ENCODE measurements around the gene ANKMY1.

Gene ANKMY1

DNA sequence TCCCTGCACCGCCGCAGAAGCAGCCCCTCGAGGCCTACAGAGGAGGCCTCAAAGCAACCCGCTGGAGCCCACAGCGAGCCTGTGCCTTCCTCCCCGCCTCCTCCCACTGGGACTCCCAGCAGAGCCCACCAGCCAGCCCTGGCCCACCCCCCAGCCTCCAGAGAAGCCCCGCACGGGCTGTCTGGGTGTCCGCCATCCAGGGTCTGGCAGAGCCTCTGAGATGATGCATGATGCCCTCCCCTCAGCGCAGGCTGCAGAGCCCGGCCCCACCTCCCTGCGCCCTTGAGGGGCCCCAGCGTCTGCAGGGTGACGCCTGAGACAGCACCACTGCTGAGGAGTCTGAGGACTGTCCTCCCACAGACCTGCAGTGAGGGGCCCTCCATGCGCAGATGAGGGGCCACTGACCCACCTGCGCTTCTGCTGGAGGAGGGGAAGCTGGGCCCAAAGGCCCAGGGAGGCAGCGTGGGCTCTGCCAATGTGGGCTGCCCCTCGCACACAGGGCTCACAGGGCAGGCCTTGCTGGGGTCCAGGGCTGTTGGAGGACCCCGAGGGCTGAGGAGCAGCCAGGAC, 91.1 kb downstream of the ANKMY1 start:
- H3K4me3 ChIP-seq (ENCODE audit: low read length), result no peak overlapping the region
- no peak for TF ChIP-seq CTCF (conservative IDR thresholded peaks at IDR 0.05; ENCODE audit: low read length)
- DNase-seq (ENCODE audit: low read depth), result no peak

DNA sequence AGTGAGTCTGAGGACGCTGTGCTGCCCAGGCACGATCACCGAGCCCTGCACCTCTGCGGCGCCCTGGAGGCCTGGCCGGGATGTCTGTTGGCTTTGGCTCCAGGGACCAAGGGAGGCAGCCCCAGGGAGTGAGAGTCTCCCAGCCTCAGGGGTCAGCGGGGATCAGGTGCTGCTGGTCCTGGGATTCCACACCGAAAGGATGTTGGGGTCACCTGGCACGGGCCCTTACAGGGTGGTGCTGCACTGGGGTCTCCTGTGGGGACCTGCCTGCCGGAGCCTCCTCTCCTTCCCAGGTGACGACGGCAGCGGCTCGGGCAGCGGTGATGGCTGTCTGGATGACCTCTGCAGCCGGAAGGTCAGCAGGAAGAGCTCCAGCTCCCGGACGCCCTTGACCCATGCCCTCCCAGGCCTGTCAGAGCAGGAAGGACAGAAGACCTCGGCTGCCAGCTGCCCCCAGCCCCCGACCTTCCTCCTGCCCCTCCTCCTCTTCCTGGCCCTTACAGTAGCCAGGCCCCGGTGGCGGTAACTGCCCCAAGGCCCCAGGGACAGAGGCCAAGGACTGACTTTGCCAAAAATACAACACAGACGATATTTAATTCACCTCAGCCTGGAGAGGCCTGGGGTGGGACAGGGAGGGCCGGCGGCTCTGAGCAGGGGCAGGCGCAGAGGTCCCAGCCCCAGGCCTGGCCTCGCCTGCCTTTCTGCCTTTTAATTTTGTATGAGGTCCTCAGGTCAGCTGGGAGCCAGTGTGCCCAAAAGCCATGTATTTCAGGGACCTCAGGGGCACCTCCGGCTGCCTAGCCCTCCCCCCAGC, 91.8 kb downstream of the ANKMY1 start:
- DNase-seq (ENCODE audit: low read depth), result no peak
- no peak overlapping the region for H3K4me3 ChIP-seq (ENCODE audit: low read length)
- TF ChIP-seq CTCF (conservative IDR thresholded peaks at IDR 0.05; ENCODE audit: low read length), result no peak

DNA sequence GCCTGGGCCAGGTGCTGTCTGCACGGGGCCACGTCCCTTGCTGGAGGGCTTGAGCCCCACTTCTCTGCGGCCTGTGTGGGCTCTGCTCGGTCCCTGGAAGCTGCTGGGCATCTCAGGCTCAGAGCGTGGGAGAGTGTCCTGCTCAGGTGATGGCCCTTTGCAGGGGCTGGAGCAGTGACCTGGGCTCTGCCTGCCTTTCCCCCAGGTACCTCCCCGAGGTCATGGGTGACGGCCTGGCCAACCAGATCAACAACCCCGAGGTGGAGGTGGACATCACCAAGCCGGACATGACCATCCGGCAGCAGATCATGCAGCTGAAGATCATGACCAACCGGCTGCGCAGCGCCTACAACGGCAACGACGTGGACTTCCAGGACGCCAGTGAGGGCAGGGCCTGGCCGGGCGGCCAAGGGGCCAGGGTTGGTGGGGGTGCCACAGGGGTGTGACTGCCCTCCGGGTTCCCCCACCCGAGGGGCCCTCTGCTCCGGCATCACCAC, 92.5 kb downstream of the ANKMY1 start:
- no peak for DNase-seq (ENCODE audit: low read depth)
- no peak for TF ChIP-seq CTCF (conservative IDR thresholded peaks at IDR 0.05; ENCODE audit: low read length)
- no peak overlapping the region for H3K4me3 ChIP-seq (ENCODE audit: low read length)

GRCh38 chr2:240464514-240465241, 93.1 kb downstream of the ANKMY1 start:
- no peak for DNase-seq (ENCODE audit: low read depth)
- TF ChIP-seq CTCF (conservative IDR thresholded peaks at IDR 0.05; ENCODE audit: low read length), result no peak

DNA sequence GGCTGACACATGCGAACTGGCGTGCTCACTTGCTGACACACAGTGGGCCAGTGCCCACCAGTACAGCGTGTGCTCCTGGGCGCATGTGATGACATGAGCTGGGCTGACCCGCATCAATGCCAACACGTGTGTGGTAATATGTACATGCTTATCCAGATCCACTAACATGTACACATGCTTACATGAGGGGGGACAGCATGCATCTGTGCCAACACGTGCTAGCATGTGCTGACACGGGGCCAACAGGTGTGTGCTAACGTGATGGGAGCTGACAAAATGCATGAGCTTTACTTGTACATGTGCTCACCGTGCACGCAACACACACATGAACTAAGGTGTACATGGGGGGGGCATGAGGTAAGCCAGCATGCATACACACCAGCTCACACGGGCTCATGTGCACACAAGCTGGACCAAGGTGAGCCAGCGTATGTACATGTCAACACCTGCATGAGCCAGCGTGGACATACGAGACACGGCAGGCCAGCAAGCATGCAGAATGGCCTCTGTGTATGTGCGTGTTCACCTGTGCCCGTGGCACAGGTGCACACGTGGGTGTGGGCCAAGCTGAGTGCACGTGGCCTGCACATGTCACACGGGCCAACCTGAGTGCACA, 93.8 kb downstream of the ANKMY1 start:
- no peak overlapping the region for H3K4me3 ChIP-seq (ENCODE audit: low read length)
- no peak for TF ChIP-seq CTCF (conservative IDR thresholded peaks at IDR 0.05; ENCODE audit: low read length)
- no peak for DNase-seq (ENCODE audit: low read depth)

More at GRCh38 chr2:240464514-240465241, 93.1 kb downstream of the ANKMY1 start:
- no peak overlapping the region for H3K4me3 ChIP-seq (ENCODE audit: low read length)

GRCh38 chr2:240463274-240463865, 94.4 kb downstream of the ANKMY1 start:
- no peak for TF ChIP-seq CTCF (conservative IDR thresholded peaks at IDR 0.05; ENCODE audit: low read length)
- no peak for DNase-seq (ENCODE audit: low read depth)
- H3K4me3 ChIP-seq (ENCODE audit: low read length), result no peak overlapping the region
